Amygdala (tissue), 56 donors: ENCODE measurements around the gene ACSF3.
"Not testable (repeated sequence)": the region's sequence is repeated elsewhere in the genome, so short reads cannot be mapped to it uniquely, and the experiment has no call there.

Experiments
- DNase-seq, 56 donors: peaks; one replicate each; lab custom pipeline; 2025; lab: John Stamatoyannopoulos, UW

Gene ACSF3

DNA sequence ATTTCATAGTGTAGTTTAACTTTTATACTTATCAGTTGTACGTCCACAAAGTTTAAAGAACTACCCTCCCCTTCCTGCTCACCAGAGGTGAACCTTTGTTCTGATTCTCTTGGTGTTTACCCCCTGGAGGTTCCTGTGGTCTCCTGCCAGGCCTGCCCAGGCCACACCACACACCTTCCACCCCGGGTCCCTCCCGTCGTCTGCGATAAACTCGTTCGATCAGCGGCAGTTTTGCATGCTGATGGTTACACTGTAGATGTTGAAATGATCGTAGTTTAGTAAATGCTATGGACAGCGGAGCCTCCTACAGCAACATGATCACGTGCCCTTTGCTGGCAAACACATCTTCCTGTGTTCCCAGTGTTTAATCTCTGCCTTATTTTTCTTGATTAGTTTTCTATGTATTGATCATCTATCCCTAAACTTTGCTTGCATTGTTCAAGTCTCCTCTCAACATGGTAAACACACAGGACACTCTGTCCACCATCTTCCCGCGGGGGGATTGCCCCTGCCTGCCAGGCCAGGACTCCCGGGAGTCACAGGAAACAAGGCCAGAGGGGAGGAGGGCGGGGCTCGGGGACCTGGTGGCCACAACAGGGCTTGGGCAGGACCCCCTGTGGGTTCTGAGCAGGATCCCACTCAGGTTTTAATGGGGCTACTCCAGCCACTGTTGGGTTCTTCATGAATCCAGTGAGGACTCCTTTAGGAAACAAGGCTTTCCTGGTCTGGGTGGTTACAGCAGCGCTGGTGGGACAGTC, 2.8 kb upstream of the ACSF3 start:
- DNase-seq: no peak

- DNase-seq: no peak
These were observed 1.6 kb upstream of the ACSF3 start for GRCh38 chr16:89092013-89092412.

GRCh38 chr16:89093252-89093601, 425 bp upstream of the ACSF3 start:
- not testable (repeated sequence) for DNase-seq

DNA sequence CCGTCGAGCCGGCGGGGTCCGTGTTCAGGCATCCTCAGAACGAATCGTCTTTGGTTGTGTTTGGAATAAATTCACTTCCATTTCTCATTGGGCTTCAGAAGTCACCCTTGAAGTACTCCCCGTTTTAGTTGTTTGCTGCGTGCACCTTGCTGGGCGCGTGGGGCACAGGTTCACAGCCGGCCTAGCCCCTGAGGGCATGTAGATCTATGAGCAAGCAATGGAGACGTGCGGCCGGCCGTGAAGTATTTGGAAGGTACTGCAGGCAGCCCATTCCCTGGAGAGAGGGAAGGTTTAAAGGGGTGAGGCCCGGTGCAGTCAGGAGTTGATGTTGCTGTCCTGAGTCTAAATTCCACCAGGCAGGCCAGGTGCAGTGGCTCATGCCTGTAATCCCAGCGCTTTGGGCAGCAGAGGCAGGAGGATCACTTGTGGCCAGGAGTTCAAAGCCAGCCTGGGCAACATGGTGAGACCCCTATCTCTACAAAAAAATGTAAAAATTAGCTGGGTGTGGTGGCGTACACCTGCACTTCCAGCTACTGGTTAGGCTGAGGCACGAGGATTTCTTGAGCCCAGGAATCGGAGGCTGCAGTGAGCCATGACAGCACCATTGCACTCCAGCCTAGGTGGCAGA, 714 bp downstream of the ACSF3 start:
- no peak for DNase-seq

DNA sequence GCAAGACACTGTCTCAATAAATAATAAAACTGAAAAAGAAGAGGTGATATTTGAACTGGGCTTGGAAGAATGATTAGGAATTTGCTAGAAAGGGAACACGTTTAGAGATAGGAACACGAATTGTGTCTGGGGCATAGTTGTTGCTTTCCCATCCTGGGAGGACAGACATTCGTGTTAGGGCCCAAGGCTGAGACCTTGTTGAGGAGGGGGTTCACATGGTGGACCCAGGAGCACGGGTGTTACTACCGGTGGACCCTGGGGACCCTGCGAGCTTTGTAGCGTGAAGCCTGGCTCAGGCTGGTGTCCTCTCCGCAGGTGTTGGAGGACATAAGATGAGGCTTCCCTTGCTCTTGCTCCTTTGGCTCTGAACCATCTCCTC, 1.2 kb downstream of the ACSF3 start:
- no peak for DNase-seq

GRCh38 chr16:89095491-89095951, 1.9 kb downstream of the ACSF3 start:
- no peak for DNase-seq

DNA sequence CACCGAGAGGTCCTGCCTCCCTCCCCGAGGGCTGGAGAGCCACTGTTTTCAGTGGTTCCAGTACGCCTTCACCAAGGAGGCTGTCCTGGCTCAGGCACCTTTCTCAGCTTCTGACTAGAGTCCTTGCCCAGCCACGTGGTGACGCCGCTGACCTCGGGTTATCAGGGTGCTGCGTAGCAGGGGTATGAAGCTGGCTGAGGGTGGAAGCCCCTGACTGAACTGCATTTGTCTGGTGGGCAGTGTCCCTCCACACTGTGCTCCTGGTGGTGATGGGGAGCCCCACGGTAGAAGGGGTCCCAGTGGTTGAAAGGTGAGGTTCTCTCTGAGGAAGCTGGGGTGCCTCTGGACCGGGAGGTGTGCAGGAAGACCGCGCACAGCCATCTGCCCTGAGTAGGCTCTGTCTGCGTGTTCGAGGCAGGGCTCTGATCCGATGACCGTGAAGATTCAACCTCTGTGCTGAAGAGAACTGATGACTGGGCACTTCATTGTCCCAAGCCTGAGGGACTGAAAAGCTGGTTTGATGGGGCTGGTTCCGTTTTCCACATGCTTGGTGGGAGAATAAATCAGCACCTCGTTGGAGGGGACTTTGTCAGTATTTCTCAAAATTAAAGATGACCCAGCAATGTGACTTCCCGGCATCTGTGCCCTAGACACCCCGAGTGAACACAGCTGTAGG, 2.5 kb downstream of the ACSF3 start:
- DNase-seq: no peak

DNA sequence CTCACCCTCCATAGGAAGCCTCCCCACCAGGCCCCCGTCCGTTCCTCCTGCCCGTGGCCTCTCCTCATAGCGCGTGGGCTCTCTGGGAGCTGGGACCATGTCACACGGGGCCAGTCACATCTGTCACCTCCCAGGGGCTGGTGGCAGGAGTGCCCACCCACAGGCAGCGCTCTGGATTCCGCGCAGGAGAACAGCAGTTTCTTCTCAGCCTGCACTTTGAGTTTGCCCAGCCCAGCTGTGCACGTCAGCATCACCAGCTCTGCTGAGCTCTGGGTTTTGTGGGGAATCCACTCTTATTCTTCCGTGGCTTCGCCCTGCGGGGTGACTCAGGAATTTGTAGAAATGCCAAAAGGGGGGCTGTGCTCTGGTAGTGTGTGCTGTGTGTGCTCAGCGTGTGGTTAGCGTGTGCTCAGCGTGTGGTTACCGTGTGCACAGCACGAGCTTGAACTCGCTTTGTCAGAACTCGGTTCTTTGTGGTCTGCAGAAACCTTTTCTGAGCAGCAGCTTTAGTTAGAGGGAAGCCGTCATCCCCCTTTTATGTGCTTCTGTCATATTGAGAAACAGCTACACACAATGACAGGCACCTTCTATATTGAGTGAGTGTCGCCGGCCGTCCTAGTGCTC, 3.2 kb downstream of the ACSF3 start:
- no peak for DNase-seq

- no peak for DNase-seq
These were observed 3.7 kb downstream of the ACSF3 start for GRCh38 chr16:89097392-89097772.

GRCh38 chr16:89098767-89099430, 5.2 kb downstream of the ACSF3 start:
- no peak for DNase-seq

GRCh38 chr16:89099905-89100304, 6.3 kb downstream of the ACSF3 start:
- no peak for DNase-seq

- no peak for DNase-seq
These were observed 7.1 kb downstream of the ACSF3 start for GRCh38 chr16:89100601-89101302.

- no peak for DNase-seq
These were observed 7.8 kb downstream of the ACSF3 start for GRCh38 chr16:89101303-89102040.

- no peak for DNase-seq
These were observed 8.4 kb downstream of the ACSF3 start for GRCh38 chr16:89102041-89102471.

GRCh38 chr16:89102481-89103073, 8.9 kb downstream of the ACSF3 start:
- no peak for DNase-seq

DNA sequence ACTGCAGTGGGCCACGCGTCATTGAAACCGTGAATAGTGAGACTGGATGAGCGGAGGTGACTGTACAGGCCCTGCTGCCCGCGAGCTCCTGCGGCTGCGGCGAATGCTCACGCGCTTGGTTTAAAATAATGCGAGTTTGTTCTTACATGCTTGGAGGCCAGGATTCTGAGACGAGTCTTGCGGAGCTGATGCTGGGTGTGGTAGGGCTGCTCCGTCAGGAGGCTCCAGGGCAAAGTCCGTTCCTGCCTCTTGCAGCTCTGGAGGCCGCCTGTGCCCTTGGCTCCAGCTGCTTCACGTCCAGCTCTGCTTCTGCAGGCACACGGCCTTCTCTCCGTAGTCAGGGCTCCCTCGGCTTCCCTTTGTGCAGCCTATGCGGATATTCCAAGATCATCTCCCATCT, 9.5 kb downstream of the ACSF3 start:
- DNase-seq: no peak

DNA sequence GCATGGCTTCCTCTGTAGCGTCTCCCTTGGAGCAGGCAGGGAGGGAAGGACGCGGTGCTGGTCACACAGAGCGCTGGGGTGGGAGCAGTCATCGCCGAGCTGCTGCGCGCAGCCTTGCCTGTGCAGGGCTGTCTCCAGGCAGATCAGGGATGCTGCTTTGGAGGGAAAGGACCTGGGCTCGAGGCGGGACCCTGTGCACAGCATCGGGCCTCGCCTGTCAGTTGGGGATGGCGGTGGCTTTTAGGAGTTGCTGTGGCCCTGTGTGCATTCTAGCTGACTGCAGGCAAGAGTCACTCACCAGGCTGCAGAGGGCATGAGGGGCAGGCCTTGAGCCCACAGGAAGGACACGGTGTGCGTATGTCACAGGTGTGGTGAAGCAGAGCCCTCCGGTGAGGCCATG, 10.1 kb downstream of the ACSF3 start:
- DNase-seq: no peak

GRCh38 chr16:89104303-89104702, 10.7 kb downstream of the ACSF3 start:
- DNase-seq: no peak

GRCh38 chr16:89104930-89105571, 11.4 kb downstream of the ACSF3 start:
- DNase-seq: no peak
